ENCODE results near the gene PIP5K1A. TPM values are rescaled to one million over a fixed set of nuclear protein-coding genes. Genes with fewer than 3 reads are reported as not detected.
"Not testable (repeated sequence)": the region's sequence is repeated elsewhere in the genome, so short reads cannot be mapped to it uniquely, and the experiment has no call there.

Gene PIP5K1A
- total RNA-seq, 1 donor from 2014 or later = 73.4 TPM

DNA sequence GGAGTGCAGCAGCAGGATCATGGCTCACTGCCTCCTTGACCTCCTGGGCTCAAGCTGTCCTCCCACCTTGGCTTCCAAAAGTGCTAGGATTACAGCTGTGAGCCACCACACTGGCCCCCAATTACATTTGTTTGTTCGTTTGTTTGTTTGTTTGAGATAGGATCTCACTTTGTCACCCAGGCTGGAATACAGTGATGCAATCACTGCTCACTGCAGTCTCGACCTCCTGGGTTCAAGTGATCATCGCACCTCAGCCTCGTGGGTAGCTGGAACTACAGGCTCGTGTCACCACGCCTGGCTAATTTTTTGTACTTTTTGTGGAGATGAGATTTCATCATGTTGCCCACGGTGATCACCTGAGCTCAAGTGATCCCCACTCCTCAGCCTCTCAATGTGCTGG, 6.3 kb upstream of the PIP5K1A start:
- DNase-seq = no peak

GRCh38 chr1:151193304-151193703, 5.0 kb upstream of the PIP5K1A start:
- no peak for DNase-seq

DNA sequence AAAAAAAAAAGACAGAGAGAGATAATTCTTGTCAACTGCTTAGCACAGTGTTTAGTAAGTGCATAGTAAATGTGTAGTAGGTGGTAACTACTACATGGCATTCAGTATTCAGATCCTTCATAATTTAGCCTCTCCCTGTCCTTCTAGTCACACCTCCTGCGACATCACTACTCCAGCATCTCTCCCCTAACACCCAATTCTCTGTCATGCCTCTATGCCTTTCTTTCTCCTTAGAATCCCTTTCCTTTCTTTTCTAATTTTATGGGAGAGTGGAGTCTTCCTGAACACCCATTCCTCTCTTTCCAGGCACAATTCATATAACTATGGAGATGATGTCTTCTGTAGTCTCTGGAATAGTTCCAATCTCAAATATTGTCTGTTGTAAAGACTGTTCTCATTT, 4.5 kb upstream of the PIP5K1A start:
- no peak for DNase-seq

DNA sequence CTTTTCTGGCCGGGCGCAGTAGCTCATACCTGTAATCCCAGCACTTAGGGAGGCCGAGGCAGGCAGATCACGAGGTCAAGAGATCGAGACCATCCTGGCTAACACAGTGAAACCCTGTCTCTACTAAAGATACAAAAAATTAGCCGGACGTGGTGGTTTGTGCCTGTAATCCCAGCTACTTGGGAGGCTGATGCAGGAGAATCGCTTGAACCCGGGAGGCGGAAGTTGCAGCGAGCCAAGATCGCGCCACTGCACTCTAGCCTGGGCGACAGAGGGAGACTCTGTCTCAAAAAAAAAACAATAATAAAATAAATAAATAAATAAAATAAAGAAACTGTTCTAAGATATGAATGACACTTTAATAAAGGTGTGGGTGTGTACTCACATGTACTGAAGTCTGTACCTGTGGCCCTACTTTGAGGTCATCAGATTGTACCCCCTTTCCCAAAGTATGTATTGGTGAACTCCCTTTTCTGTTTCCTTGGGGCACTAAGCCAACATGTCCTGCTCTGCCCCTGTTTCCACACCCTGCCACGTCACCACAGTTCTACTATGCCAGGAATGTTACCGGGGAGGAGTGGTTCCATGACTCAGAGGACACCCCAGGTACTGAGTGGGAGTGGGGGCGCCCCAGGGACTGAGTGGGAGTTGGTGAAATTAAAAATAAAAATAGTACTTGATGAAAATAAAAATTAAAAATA, 3.3 kb upstream of the PIP5K1A start:
- peak; percentile 44 for DNase-seq

DNA sequence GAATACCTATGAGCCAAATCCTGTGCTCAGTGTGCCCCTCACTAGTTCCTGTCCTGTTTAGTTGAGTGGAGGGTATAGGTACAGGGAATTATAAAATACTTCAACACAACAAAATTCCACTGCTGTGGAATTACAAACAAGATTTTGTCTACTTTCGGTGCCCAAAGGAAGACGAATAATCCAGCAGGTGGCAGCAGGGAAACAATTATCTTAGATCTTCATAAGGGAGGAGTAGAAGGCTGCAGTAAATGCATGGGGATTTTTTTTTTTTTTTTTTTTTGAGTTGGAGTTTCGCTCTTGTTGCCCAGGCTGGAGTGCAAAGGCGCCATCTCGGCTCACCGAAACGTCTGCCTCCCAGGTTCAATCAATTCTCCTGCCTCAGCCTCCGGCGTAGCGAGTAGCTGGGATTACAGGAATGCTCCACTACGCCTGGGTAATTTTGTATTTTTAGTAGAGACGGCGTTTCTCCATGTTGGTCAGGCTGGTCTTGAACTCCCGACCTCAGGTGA, 2.0 kb upstream of the PIP5K1A start:
- peak; percentile 90 for DNase-seq

DNA sequence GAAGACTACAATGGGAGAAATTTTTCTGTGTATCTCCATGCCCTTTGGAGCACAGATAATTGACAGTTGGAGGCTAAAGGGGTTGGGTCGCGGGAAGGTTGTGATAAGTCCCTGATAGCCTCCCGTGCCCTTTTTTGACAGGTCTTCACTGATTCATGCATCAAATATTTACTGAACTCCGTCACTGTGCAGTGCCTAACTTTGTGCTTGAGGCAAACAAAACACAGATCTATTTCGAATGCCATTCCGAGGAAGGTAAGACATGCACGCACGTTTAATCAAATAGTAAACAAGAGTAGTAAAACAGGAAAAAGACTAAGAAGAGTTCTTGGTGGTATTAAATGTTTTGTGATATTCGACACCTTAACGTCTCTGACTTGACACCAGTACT, 494 bp upstream of the PIP5K1A start:
- DNase-seq = no peak

DNA sequence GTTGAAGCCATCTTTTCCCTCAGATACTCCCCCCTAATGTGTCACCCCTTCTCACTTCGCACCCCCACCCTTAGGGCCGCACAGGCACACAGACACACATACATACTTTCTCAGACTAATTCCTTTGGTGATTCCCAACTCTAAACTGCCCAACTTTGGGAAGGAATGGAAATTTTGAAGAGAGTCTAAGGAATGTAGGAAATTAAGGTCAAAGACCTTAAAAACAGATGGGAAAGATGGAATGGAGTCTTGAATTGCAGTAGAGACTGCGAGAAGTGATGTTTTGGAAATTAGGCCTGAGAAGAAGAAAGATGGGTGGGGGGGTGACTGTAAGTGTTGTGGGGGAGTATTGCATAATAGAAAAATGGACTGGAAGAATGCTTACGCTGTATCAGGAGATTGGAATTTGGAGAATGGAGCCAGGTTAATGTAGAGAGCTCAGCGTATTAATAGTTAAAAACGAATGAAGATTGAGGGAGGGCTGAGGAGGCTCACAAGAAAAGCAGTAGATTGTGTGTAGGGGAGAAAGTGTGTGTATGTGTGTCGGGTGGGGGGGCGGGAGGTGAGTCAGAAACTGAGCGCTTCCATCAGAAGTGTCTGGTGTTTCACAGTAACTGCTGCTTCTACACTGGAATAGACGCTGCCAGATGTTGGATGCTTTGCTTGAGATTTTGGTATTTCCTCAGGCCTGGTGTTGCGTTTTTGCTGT, 1.7 kb downstream of the PIP5K1A start:
- DNase-seq = peak; percentile 27

GRCh38 chr1:151205381-151205965, 7.1 kb downstream of the PIP5K1A start:
- DNase-seq = not testable (repeated sequence)

- DNase-seq = no peak
Observed at GRCh38 chr1:151210830-151211229, 12.5 kb downstream of the PIP5K1A start.

- DNase-seq = no peak
Observed at GRCh38 chr1:151211972-151212705, 13.8 kb downstream of the PIP5K1A start.

DNA sequence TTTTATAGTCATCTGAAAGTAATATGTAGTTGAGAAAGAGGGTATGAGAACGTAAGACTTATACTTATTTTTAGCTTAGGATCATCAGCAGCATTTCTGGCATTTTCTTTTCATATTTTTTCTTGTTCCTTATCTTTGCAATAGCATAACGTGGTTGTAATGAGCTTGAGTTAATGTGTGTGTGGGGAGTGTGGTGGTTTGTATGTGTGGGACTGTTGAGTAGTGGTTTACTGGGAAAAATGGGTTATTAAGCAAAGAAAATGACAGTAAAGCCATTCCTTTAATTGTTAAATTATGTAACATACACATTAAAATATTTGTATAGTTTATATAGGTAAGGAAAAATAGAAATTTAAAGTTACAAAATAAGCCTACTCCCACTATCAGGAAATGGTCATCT, 15.2 kb downstream of the PIP5K1A start:
- DNase-seq = no peak

- DNase-seq = no peak
Observed at GRCh38 chr1:151221616-151222015, 23.3 kb downstream of the PIP5K1A start.

- peak; percentile 8 for DNase-seq
Observed at GRCh38 chr1:151222130-151222529, 23.8 kb downstream of the PIP5K1A start.

DNA sequence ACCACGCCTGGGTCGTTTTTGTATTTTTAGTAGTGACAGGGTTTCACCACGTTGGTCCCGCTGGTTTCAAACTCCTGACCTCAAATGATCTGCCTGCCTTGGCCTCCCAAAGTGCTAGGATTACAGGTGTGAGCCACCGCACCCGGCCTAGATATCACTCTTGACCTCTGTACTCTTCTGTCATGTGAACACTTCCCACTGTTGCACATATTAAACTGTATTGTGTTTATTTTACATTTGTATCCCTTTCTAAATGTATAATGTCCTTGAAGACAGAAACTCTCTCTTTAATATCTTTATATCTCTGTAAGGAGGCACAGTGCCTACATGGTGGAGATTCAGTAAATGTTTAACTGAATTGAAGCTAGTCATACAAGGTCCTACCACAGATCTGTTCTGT, 36.9 kb downstream of the PIP5K1A start:
- DNase-seq = no peak

DNA sequence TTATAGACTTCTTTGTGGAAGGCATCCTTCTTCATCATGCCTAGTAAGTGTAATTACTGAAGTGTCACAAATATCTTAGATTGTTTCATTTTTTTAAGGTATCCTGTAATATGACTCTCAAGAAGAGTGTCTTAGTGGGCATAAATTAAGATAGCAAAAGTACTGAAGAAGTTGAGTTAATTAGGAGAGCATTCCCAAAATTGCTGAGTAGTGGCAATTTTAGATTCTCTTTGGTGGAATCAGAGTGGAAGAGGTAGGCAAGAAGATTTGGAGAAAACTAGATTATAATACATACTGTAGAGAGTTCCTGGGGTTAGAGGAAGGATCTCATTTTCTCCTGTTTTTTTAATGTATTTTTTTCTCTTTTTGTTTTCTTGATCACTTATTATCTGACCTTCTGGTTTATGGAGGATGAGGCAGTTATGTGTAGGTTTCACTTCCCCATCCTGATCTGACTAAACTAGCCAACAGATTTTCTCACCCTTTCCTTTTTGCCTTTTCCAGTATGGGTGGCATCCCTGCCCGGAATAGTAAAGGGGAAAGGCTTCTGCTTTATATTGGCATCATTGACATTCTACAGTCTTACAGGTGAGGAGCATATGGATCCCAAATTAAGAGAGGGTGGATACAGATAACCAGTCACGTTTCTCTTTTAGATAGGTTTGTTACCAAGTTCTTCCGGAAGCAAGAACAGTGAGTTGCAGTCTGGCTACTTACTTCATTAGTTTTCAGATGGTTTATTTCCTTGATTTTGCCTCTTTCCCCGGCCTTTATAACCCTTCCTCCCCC, 39.5 kb downstream of the PIP5K1A start:
- no peak for DNase-seq

DNA sequence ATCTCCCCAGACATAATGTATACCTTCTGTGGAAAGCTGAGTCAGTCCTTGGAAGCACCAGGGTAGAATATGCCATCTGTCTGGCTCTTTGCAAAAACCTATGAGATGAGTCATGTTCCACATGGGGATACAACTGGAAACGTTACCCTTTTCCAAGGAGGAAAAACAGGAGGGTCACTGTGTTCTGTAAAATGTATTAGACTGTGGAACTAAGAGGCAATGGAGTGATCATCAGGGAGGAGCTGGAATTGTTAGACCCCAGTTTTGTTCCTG, 40.1 kb downstream of the PIP5K1A start:
- no peak for DNase-seq

DNA sequence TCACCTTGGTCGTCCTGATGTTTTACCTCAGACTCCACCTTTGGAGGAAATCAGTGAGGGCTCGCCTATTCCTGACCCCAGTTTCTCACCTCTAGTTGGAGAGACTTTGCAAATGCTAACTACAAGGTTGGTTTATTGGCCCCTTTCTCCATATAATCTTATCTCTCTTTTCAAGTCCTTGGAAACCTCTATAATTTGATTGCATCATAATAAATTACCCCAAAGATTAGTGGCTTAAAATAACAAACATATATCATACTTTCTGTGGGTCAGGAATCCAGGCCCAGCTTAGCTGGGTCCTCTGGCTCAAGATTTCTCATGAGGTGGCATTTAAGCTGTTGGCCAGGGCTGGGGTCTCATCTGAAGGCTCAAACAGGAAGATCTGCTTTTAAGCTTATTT, 44.1 kb downstream of the PIP5K1A start:
- no peak for DNase-seq

DNA sequence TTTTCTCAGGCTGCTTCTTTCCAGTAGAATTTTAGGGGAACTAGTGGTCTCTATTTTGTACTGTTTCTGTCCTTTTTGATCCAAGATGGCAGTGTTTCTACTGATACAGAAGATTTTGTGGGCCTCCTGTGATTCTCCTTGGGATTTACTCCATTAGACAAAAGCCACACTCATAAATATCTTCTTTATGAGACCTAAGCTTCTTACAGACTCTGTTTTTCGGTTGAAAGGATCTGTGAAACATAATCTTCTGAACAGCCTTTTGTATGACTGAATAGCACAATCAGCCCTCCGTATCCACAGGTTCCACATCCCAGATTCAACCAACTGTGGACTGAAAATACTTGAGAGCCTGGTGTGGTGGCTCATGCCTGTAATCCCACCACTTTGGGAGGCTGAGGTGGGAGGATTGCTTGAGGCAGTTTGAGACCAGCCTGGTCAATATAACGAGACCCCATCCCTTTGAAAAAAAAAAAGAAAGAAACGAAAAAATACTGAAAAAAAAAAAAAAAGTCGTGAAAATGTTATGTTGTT, 45.4 kb downstream of the PIP5K1A start:
- DNase-seq = no peak

DNA sequence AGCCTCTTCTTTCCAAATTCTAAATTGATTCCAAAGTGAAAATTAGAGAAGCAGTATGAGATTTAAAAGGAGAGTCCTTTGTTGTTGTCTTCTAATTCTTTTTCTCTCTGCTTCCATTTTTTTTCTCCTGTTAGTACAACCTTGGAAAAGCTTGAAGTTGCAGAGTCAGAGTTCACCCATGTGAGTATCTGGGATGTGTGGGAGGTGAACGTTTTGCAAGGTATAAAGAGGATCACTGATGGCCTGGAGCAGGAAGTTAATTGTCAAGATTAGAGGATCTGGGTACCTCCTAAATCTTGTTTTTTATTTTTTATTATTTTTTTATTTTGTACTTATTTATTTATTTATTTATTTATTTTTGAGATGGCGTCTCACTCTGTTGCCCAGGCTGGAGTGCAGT, 48.4 kb downstream of the PIP5K1A start:
- DNase-seq = no peak

GRCh38 chr1:151251656-151252470, 53.5 kb downstream of the PIP5K1A start:
- DNase-seq = peak; percentile 85
